H9 (cell line): ENCODE data around the gene NPHP4. TPM values are rescaled to one million over a fixed set of nuclear protein-coding genes. Genes with fewer than 3 reads are reported as not detected.

Experiments used
- DNase-seq: peaks from one replicate; pipeline ENCODE4 v3.0.0-alpha.2; 2017
- H2AFZ ChIP-seq: one replicate; pipeline ENCODE4 v1.6.1; 2013; ENCODE audit warnings: mild to moderate bottlenecking, low read length, control low read depth, moderate library complexity
- H2AK5ac ChIP-seq: 2 replicates; pipeline ENCODE4 v1.6.1; 2013; ENCODE audit warnings: low read length, control low read depth, mixed read lengths; ENCODE audit not compliant: insufficient read length
- H2BK120ac ChIP-seq: one replicate; pipeline ENCODE4 v1.6.1; 2013; ENCODE audit warnings: low read depth, mild to moderate bottlenecking, low read length, control low read depth, inconsistent platforms; ENCODE audit not compliant: poor library complexity, severe bottlenecking
- H2BK12ac ChIP-seq: 2 replicates; pipeline ENCODE4 v1.6.1; 2013; ENCODE audit warnings: low read length, control low read depth, mixed read lengths, low read depth; ENCODE audit not compliant: insufficient read length
- H2BK15ac ChIP-seq: 2 replicates; pipeline ENCODE4 v1.6.1; 2013; ENCODE audit warnings: low read depth, low read length, control low read depth
- H2BK20ac ChIP-seq: one replicate; pipeline ENCODE4 v1.6.1; 2013; ENCODE audit warnings: low read depth, mild to moderate bottlenecking, low read length, control low read depth, inconsistent platforms; ENCODE audit not compliant: poor library complexity, severe bottlenecking
- H2BK5ac ChIP-seq: 2 replicates; pipeline ENCODE4 v1.6.1; 2013; ENCODE audit warnings: low read length, control low read depth, mixed read lengths; ENCODE audit not compliant: insufficient read length
- H3K14ac ChIP-seq: 2 replicates; pipeline ENCODE4 v1.6.1; 2013; ENCODE audit warnings: low read length, control low read depth; ENCODE audit not compliant: insufficient read depth
- H3K18ac ChIP-seq: 2 replicates; pipeline ENCODE4 v1.6.1; 2013; ENCODE audit warnings: low read depth, mild to moderate bottlenecking, mixed read lengths, low read length, control low read depth; ENCODE audit not compliant: insufficient read length
- H3K23ac ChIP-seq: 2 replicates; pipeline ENCODE4 v1.6.1; 2013; ENCODE audit warnings: low read length, control low read depth, mixed read lengths, low read depth; ENCODE audit not compliant: insufficient read length
- H3K23me2 ChIP-seq: 2 replicates; pipeline ENCODE4 v1.6.1; 2013; ENCODE audit warnings: low read depth, mild to moderate bottlenecking, mixed read lengths, low read length, control low read depth; ENCODE audit not compliant: insufficient read length, poor library complexity, severe bottlenecking
- H3K27ac ChIP-seq: 2 replicates; pipeline ENCODE4 v1.5.1; 2013; ENCODE audit warnings: low read length, control low read depth, mixed read lengths, low read depth; ENCODE audit not compliant: insufficient read length
- H3K27me3 ChIP-seq: 2 replicates; pipeline ENCODE4 v1.6.1; 2013; ENCODE audit warnings: low read length, control low read depth, inconsistent platforms; ENCODE audit not compliant: insufficient read depth
- H3K4ac ChIP-seq: 2 replicates; pipeline ENCODE4 v1.6.1; 2013; ENCODE audit warnings: low read depth, mild to moderate bottlenecking, control low read depth, inconsistent platforms, low read length, moderate library complexity
- H3K4me1 ChIP-seq: 2 replicates; pipeline ENCODE4 v1.6.1; 2013; ENCODE audit warnings: low read length, control low read depth, inconsistent platforms; ENCODE audit not compliant: insufficient read depth
- H3K4me2 ChIP-seq: 2 replicates; pipeline ENCODE4 v1.6.1; 2013; ENCODE audit warnings: low read length, control low read depth, mixed read lengths; ENCODE audit not compliant: insufficient read length, insufficient read depth
- H3K56ac ChIP-seq: 2 replicates; pipeline ENCODE4 v1.6.1; 2013; ENCODE audit warnings: low read depth, mild to moderate bottlenecking, mixed read lengths, low read length, control low read depth; ENCODE audit not compliant: insufficient read length
- H3K79me1 ChIP-seq: 2 replicates; pipeline ENCODE4 v1.6.1; 2013; ENCODE audit warnings: low read depth, mild to moderate bottlenecking, moderate library complexity, low read length, control low read depth, inconsistent platforms; ENCODE audit not compliant: insufficient read depth, poor library complexity, severe bottlenecking
- H3K79me2 ChIP-seq: 2 replicates; pipeline ENCODE4 v1.6.1; 2013; ENCODE audit warnings: low read length, control low read depth, inconsistent platforms; ENCODE audit not compliant: insufficient read depth
- H3K9ac ChIP-seq: 2 replicates; pipeline ENCODE4 v1.6.1; 2013; ENCODE audit warnings: low read length, control low read depth, mixed read lengths; ENCODE audit not compliant: insufficient read length; ENCODE audit errors: extremely low read depth
- H3K9me3 ChIP-seq: one replicate; pipeline ENCODE4 v1.6.1; 2013; ENCODE audit warnings: low read depth, low read length, inconsistent platforms; ENCODE audit not compliant: control insufficient read depth
- H3T11ph ChIP-seq: one replicate; pipeline ENCODE4 v1.6.1; 2013; ENCODE audit warnings: mild to moderate bottlenecking, low read length, control low read depth, inconsistent platforms
- H4K20me1 ChIP-seq: one replicate; pipeline ENCODE4 v1.6.1; 2013; ENCODE audit not compliant: control insufficient read depth, insufficient read length, insufficient read depth
- H4K5ac ChIP-seq: 2 replicates; pipeline ENCODE4 v1.6.1; 2013; ENCODE audit warnings: low read depth, mild to moderate bottlenecking, mixed read lengths, low read length, control low read depth; ENCODE audit not compliant: insufficient read length
- H4K8ac ChIP-seq: replicated peaks from 2 replicates; pipeline ENCODE4 v1.6.1; 2013; ENCODE audit warnings: low read length, control low read depth, mixed read lengths, low read depth; ENCODE audit not compliant: insufficient read length
- H4K91ac ChIP-seq: 2 replicates; pipeline ENCODE4 v1.6.1; 2013; ENCODE audit warnings: low read depth, mild to moderate bottlenecking, moderate library complexity, mixed read lengths, low read length, control low read depth; ENCODE audit not compliant: insufficient read length
- H3K27ac Mint-ChIP-seq, 3 experiments: 2 replicates in 2 of 3; 3 replicates in 1 of 3; pipeline ENCODE4 v1.8.0; 2020 to 2021; ENCODE audit warnings: mixed read lengths in 3 of 3, mild to moderate bottlenecking in 1 of 3, moderate library complexity in 1 of 3
- H3K27me3 Mint-ChIP-seq: 2 replicates; pipeline ENCODE4 v1.8.0; 2021; ENCODE audit warnings: low read depth, mild to moderate bottlenecking, moderate library complexity, mixed read lengths
- H3K36me3 Mint-ChIP-seq, 3 experiments: 2 replicates in 2 of 3; 3 replicates in 1 of 3; pipeline ENCODE4 v1.8.0; 2020 to 2021; ENCODE audit warnings: low read depth in 3 of 3, mixed read lengths in 3 of 3; ENCODE audit not compliant: insufficient read depth in 1 of 3
- H3K4me1 Mint-ChIP-seq, 2 experiments: 2 replicates each; pipeline ENCODE4 v1.8.0; 2020; ENCODE audit warnings: mixed read lengths in 2 of 2
- H3K4me3 Mint-ChIP-seq, 2 experiments: 2 replicates in 1 of 2; 3 replicates in 1 of 2; pipeline ENCODE4 v1.8.0; 2020 to 2021; ENCODE audit warnings: mild to moderate bottlenecking in 2 of 2, mixed read lengths in 2 of 2, moderate library complexity in 1 of 2
- H3K9me3 Mint-ChIP-seq, 2 experiments: 2 replicates in 1 of 2; 3 replicates in 1 of 2; pipeline ENCODE4 v1.8.0; 2020; ENCODE audit warnings: mild to moderate bottlenecking in 2 of 2, mixed read lengths in 2 of 2, moderate library complexity in 1 of 2
- CTCF ChIP-seq: fragments of 200-600 bp; sonication (generic); conservative IDR thresholded peaks from 3 replicates; pipeline ENCODE4 v1.8.0; 2021; ENCODE audit warnings: antibody characterized with exemption, mild to moderate bottlenecking
- WGBS: extraction: QIAGEN DNeasy Blood & Tissue Kit; methylation state at CpG from one replicate; pipeline ENCODE4 v1.1.7; 2013; ENCODE audit warnings: missing lambda C conversion rate, low lambda C conversion rate, mixed read lengths; ENCODE audit not compliant: insufficient read length; ENCODE audit errors: extremely low coverage; 5-methylcytosine and 5-hydroxymethylcytosine counted together
- total RNA-seq: library from RNA; stranded (reverse); gene quantifications from 2 replicates; pipeline ENCODE4 v1.2.1, GENCODE V29; 2021

NPHP4 gene
- total RNA-seq, 1 experiment from 2014 or later = 17.6 TPM

DNA sequence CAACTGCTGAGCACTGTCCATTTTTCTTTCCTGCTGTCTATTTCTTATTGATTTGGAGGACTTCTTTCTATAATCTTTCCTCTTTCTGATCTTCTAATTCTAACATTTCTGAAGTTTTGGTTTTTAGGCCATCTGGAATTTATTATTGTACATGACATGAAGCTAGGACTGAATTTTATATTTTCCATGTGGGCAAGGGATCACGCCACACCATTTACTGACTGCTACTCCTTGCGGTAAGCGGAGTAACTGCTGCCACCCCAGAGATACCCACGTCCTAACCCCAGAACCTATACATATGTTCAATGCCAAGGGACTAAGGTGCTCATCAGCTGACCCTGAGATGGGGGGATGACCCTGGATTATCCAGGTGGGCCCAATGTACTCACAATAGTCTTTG, 70.6 kb downstream of the NPHP4 start:
- no peak overlapping the region for H3K18ac ChIP-seq
- no peaks in the 10 kb centered on the region for H3K79me2 ChIP-seq
- no peaks in the 10 kb centered on the region for H4K20me1 ChIP-seq
- TF ChIP-seq CTCF = no peak
- H2BK15ac ChIP-seq = no peak overlapping the region
- H3K23me2 ChIP-seq = no peaks in the 10 kb centered on the region
- Mint-ChIP-seq H3K36me3 (peaks cover 0 to 5% (median 3%) of the 10 kb centered on the region in 3 experiments; a peak in 3 of 7 replicates), H3K27ac (no peak overlapping the region), H3K4me1 (no peaks in the 10 kb centered on the region), H3K9me3 (no peaks in the 10 kb centered on the region), H3K27me3 (no peaks in the 10 kb centered on the region; the same call in 1 of the 2 replicates), H3K4me3 (no peak overlapping the region)
- no peaks in the 10 kb centered on the region for H3K9me3 ChIP-seq
- H3K79me1 ChIP-seq = no peaks in the 10 kb centered on the region
- no peak overlapping the region for H3K4me2 ChIP-seq
- no peak overlapping the region for H4K8ac ChIP-seq
- DNase-seq = no peak
- H4K5ac ChIP-seq = no peak overlapping the region
- no peak overlapping the region for H3K56ac ChIP-seq
- no CpG with 5 or more reads among the region's 4 CpGs for WGBS
- no peak overlapping the region for H2BK120ac ChIP-seq
- no peak overlapping the region for H2AFZ ChIP-seq
- no peak overlapping the region for H3K14ac ChIP-seq
- no peak overlapping the region for H4K91ac ChIP-seq
- H3K4me1 ChIP-seq = no peaks in the 10 kb centered on the region
- no peak overlapping the region for H2BK20ac ChIP-seq
- H3K23ac ChIP-seq = no peak overlapping the region
- no peak overlapping the region for H3K27ac ChIP-seq
- no peak overlapping the region for H3K9ac ChIP-seq
- no peak overlapping the region for H3K4ac ChIP-seq
- H3K27me3 ChIP-seq = no peaks in the 10 kb centered on the region
- H2BK5ac ChIP-seq = no peak overlapping the region
- H3T11ph ChIP-seq = no peak overlapping the region
- H2BK12ac ChIP-seq = no peak overlapping the region
- H2AK5ac ChIP-seq = no peak overlapping the region
